ENCODE results near the gene NAGLU.
"Not testable (repeated sequence)": the region's sequence is repeated elsewhere in the genome, so short reads cannot be mapped to it uniquely, and the experiment has no call there.

Gene NAGLU

DNA sequence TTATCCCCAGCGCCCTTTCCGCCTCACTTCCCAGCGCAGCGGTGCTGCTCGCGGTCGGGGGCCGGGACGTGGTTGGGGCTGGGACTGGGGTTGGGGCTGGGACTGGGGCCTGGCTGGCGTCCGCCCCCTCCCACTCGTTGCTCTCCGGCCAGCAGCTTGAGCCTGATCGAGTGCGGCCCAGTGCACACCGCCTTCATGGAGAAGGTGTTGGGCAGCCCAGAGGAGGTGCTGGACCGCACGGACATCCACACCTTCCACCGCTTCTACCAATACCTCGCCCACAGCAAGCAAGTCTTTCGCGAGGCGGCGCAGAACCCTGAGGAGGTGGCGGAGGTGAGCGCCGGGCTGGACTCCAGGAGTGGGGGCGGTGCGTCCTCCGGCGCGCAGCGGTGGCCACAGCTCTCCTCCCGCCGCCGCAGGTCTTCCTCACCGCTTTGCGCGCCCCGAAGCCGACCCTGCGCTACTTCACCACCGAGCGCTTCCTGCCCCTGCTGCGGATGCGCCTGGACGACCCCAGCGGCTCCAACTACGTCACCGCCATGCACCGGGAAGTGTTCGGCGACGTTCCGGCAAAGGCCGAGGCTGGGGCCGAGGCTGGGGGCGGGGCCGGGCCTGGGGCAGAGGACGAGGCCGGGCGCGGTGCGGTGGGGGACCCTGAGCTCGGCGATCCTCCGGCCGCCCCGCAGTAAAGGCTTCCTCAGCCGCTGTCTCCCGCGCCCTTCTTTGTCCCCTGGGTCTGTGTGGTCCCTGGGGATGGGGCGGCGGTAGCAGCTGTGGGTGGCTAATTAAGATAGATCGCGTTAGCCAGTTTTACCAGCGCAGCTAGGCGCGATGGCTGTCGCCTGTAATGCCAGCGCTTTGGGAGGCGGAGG is 18.4 kb downstream of the NAGLU start:
- TF ChIP-seq, protein P1, sequence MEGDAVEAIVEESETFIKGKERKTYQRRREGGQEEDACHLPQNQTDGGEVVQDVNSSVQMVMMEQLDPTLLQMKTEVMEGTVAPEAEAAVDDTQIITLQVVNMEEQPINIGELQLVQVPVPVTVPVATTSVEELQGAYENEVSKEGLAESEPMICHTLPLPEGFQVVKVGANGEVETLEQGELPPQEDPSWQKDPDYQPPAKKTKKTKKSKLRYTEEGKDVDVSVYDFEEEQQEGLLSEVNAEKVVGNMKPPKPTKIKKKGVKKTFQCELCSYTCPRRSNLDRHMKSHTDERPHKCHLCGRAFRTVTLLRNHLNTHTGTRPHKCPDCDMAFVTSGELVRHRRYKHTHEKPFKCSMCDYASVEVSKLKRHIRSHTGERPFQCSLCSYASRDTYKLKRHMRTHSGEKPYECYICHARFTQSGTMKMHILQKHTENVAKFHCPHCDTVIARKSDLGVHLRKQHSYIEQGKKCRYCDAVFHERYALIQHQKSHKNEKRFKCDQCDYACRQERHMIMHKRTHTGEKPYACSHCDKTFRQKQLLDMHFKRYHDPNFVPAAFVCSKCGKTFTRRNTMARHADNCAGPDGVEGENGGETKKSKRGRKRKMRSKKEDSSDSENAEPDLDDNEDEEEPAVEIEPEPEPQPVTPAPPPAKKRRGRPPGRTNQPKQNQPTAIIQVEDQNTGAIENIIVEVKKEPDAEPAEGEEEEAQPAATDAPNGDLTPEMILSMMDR (IDR thresholded peaks at IDR 0.05; ENCODE audit: low read depth, low read length): no peak
- H3K4me3 ChIP-seq (ENCODE audit: low read depth, low read length): peak overlapping the region; percentile 81

DNA sequence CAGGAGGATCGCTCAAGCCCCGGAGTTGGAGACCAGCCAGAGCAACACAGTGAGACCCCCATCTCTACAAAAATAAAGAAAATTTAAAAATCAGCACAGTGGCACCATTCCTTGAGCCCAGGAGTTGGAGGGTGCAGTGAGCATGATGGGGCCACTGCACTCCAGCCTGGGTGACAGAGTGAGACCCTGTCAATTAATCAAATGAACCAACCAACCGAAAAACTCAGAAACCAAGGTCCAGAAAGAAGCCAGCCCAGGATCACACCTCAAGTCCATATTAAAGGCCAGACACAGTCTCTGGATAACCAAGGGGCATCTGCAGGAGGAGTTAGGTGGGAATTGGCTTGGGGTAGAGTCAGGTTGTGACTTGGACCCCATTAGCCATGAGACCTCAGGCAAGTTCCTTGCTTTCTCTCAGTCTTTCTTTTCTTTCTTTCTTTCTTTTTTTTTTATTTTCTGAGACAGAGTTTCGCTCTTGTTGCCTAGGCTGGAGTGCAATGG is 19.1 kb downstream of the NAGLU start:
- TF ChIP-seq, protein P1 (IDR thresholded peaks at IDR 0.05; ENCODE audit: low read depth, low read length): no peak
- peak overlapping the region; percentile 81 for H3K4me3 ChIP-seq (ENCODE audit: low read depth, low read length)

DNA sequence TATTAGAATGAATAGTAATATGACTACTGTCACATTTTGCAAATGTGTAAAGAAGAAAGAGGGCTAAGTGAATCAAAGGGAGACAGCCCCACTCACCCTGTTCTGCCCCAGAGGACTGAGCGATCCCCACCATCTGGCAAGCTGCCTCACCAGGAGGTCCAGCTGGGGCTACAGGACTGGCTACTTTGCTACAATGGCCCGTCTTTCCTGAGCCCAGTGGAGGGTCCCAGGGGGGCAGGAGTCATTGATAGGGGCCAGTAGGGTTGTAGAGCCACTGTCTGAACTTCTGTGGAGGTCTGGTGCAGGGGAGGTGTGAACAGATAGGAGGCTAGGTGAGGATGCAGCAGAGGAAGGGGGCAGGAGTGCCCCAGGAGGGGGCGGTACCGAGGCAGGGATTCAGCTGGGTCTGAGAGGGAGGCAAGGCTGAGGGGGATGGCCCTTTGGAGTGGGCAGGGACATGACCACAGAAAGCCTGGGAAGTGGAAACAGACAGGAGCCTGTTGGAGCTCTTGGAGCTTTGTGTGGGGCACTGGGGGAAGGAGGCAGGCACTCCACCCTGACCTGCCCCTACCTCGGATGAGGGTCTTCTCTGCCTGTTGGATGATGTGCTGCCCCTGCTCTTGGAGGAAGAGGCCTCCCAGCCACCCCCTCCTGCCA is 20.0 kb downstream of the NAGLU start:
- H3K4me3 ChIP-seq (ENCODE audit: low read depth, low read length): not testable (repeated sequence)
- TF ChIP-seq, protein P1 (IDR thresholded peaks at IDR 0.05; ENCODE audit: low read depth, low read length): peak; percentile 16; the same call in 1 of the 2 replicates

DNA sequence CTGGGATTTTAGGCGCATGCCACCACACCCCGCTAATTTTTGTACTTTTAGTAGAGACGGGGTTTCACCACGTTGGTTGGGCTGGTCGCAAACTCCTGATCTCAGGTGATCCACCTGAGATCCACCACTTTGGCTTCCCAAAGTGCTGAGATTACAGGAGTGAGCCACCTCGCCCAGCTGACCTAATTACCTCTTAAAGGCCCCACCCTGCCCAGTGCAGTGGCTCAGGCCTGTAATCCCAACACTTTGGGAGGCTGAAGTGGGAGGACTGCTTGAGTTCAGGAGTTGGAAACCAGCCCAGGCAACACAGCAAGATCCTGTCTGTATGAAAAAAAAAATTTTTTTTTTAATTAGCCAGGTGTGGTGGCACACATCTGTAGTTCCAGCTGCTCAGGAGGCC is 23.0 kb downstream of the NAGLU start:
- TF ChIP-seq, protein P1 (IDR thresholded peaks at IDR 0.05; ENCODE audit: low read depth, low read length): no peak
- no peak overlapping the region for H3K4me3 ChIP-seq (ENCODE audit: low read depth, low read length)

DNA sequence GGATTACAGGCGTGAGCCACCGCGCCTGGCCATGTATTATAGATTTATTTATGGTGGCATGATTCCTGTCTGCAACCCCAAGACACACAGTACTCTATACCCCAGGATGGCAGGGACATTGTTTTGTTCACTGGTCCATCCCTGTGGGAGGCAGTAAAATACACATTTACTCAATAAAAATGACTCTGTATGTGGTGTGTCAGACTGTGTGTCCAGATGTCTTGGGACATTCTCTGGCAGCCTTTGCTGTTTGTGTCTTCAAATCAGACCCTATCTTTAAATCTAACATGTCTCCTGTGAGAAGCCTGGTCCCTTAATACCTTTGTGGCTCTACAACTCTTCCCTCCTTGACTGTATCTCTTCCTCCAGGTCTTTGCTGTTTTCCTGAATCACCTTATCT is 24.2 kb downstream of the NAGLU start:
- TF ChIP-seq, protein P1 (IDR thresholded peaks at IDR 0.05; ENCODE audit: low read depth, low read length): no peak
- no peak overlapping the region for H3K4me3 ChIP-seq (ENCODE audit: low read depth, low read length)

DNA sequence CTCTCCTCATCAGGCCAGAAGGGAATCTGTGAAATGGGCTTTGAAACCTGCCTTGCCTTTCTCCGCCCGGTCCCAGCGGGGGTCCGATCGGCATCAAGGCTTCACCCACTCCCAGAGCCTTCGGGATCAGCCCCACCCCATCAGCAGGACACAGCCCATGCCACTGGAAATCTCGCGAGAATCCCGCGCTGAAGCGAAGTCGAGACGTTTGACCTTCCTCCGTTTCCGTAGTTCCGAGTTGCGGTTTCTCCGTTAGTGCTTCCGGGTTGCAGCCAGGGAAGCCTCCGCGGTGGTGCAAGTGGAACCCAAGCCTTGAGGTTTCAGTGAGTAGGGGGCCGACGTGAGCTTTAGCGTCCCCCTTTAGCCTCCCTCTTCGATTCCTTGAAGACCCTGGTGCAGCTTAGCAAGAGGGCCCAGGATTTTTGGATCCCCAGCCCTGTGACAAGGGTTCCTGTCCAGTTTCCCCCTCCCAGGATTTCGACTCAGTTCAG is 25.9 kb downstream of the NAGLU start, which contains the start of gene COASY:
Gene COASY (plus strand): TSS at position 252 of the 491 bp plus-strand sequence. CDS start 475 bp downstream, outside the sequence.
- TF ChIP-seq, protein P1 (IDR thresholded peaks at IDR 0.05; ENCODE audit: low read depth, low read length): no peak

More for the DNA sequence above, 25.9 kb downstream of the NAGLU start, which contains the start of gene COASY:
- H3K4me3 ChIP-seq (ENCODE audit: low read depth, low read length): peak within 1 kb of the TSS; percentile 95
